ENCODE measurements around the gene KIAA1614.

Gene KIAA1614

GRCh38 chr1:180909005-180909414, 3.7 kb upstream of the KIAA1614 start:
- DNase-seq = no peak

GRCh38 chr1:180909462-180909976, 3.2 kb upstream of the KIAA1614 start:
- no peak for DNase-seq

DNA sequence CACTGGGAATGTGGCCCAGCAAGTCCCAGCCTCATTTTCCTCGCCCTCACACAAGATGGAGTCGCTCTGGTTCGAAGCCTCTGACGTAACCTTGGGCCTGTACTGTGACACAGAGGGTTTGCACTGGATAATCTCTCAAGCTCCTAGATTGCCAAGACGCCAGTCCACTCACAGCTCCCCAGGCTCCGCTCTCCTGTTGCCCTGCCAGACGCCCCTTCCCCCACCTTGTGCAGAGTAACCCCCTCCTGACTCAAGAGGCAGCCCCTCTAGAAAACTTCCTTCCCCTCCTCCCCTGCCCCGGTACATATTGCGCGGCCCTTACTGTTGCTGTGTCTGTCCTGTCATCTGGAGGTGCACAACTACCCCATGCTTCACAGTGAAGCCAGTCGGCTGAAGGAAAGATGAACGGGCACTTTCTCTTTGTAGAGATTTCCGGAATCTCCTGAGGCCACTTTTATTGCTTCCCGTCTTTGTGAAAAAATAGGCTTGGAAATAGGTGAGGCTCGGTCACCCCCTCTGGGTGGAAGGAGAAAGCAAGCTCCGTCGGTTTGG, 981 bp upstream of the KIAA1614 start:
- no peak for DNase-seq

DNA sequence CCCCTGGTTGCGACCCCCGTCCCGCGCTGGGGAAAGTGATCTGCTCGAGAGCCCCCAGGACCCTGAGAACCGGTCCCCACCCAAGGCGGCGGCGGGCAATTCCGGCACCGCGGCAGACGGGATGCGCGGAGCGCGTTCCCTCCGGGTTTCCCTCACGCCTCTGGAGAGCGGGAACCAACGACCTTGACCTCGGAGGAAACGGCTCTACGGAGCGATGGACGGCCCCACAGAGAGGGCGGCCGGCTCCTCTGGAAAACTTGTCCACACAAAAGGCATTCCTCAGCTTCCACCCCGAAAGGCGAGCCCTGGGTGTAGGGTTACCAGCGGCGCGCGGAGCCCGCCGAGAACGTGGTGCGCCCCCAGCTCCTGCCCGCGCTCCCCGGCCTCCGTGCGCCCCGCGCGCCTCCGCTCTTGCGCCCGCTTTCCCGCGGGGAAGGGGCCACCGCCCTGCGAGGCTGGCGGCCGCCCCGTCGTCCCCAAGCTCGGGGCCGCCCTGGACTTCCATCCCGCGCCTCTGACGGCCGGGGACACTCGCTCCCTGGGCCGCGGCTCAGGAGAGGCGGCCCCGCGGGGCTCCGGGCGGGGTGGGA, 391 bp upstream of the KIAA1614 start:
- peak; percentile 23 for DNase-seq

GRCh38 chr1:180915426-180915965, 2.8 kb downstream of the KIAA1614 start:
- no peak for DNase-seq

DNA sequence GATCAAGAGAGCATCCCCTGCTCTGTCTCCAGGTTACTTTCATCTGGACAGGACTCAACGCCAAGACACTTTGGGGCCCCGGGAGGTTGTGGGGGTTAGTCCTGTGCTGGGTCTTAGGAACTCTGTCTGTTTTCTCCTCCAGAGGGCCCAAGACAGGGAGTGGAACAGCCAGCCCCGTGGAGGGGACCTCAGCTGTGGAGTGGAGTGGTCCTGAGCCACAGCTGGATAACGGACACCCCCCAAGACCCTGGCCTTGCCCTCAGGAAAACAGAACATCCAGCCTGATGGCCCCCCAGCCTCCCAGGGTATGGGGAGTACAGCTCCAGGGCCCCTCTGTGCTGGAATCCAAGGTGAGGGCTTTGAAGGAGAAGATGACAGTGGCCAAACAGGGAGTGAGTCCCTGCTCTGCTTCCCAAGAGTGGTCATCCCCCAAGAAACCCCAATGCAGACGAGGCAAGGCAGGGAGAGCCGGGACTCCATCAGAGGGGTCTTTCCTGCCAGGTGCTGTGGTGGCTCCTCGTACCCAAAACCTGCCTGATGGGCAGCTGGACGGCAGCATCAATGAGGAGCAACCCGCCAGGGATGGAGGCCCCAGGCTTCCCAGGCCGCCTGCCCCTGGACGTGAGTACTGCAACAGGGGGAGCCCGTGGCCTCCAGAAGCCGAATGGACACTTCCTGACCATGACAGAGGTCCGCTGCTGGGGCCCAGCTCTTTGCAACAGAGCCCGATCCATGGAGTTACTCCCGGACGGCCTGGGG, 3.5 kb downstream of the KIAA1614 start:
- no peak for DNase-seq

DNA sequence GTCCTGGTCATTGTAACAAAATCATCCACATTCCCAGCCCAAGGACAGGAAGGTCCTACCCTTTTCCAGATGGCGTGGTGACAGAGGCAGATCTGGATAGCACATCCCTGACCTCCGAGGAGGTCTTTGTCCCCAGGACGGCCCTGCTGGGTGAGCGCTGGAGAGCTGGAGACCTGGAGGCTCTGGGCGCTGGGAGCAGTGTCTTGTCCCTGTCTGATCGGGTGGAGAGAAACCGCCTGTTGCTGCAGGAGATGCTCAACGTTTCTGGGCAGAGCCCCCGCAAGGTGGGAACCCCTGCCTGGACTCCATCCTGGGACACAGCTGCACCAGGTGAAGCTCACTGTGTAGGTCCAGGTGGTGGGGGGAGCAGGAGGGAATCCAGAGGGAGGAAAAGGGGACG, 4.1 kb downstream of the KIAA1614 start:
- no peak for DNase-seq

- DNase-seq = no peak
These were observed 4.8 kb downstream of the KIAA1614 start for GRCh38 chr1:180917306-180918065.

- DNase-seq = no peak
These were observed 5.8 kb downstream of the KIAA1614 start for GRCh38 chr1:180918519-180918918.

- no peak for DNase-seq
These were observed 6.5 kb downstream of the KIAA1614 start for GRCh38 chr1:180919183-180919700.

- no peak for DNase-seq
These were observed 7.5 kb downstream of the KIAA1614 start for GRCh38 chr1:180920193-180920592.

DNA sequence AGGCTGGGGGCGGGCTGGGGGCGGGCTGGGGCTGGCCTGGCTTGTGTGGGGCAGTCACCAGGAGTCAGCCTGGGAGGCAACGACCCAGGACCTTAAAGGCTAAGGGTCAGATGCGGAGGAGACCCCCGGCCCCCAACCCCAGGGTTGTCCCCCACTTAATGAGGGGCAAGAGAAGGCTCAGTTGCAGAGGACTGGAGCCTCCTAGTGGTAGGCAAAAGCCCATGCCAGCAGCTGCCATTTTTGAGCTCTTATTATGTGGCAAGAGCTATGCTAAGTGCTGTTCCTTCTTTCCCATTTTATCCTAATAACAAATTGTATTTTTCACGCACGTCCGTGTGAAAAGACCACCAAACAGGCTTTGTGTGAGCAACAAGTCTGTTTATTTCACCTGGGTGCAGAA, 8.0 kb downstream of the KIAA1614 start:
- no peak for DNase-seq

DNA sequence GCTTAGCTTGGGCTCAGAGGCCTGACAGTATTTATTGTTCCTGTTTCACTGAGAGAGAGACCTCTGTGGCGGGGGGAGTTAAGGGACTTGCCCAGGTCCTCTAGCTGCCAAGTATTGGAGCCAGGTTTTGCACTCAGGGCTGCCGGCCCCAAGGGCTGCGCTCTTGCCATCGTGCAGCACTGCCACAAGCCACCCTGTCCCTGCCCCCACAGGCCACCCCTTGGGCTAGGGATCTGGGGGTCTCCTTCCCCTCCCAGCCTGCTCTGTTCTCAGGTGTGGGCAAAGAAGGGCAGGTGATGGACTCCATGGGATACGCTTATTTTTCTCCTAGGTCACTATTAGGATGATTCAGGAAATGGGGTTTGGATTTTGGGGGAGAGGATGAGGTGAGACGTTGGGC, 8.7 kb downstream of the KIAA1614 start:
- no peak for DNase-seq

- no peak for DNase-seq
These were observed 9.4 kb downstream of the KIAA1614 start for GRCh38 chr1:180921891-180922630.

DNA sequence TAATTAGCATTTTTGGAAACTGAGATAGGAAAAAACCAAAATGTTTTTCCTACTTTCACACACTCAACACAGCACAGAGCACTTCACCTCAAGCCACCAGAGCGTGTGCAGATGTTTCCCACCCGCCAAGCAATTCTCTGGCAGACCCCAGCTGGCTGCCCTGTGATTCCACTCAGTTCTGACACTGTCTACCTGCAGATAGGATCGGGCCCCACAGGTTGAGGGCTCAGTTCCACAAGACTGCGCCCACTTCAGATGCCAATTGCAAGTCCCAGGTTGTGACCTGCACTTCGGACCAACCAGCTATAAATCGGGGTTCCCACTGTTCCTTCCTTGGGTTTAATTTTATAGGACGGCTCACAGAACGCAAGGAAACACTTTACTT, 9.9 kb downstream of the KIAA1614 start:
- DNase-seq = no peak

GRCh38 chr1:180923021-180923841, 10.5 kb downstream of the KIAA1614 start:
- no peak for DNase-seq

DNA sequence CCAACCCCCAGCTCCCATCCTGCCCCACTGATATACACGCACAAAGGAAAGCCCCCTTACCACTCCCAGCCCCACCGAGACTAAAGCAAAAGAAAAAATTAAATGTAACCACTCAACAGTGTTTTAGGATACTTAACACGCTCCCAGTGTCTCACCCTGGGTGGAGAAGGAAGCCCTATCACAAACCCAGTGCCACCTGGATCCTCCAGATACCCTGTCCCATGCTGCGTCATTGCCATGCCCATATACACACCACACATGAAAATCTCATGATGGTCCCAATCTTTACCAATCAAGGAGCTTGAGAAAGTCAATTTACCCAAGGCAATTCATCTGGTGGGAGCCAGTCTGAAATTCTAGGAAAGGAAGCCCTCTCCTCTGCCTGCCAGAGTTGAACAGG, 11.2 kb downstream of the KIAA1614 start:
- DNase-seq = no peak

GRCh38 chr1:180924939-180925338, 12.2 kb downstream of the KIAA1614 start:
- DNase-seq = no peak

DNA sequence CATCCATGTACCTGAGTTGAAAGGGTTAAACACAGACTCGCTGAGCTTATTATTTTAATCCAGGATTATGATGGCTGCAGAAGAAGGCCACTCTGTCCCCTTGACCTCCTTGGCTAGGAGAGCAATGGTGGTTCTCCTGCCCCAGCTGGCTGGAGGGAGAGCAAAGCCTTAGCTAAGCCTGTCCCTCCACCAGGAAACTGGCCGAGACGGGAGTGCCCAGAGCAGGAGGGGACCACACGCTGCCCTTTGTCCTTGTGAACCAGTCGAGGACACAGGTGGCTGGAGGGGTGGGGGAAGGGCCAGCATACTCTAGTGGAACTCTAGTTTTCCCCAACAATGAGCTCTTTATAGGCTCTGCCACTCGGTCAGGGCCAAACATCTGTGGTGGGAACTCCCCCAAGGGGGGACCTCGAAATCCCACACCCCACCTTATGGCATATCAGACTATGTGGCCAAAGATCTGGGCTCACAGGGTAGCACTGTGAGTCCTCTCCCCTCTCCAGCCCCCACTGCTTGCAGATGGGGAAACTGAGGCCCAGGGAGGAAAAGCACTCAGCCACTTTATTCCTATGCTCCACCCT, 12.9 kb downstream of the KIAA1614 start:
- no peak for DNase-seq

GRCh38 chr1:180926164-180926981, 13.7 kb downstream of the KIAA1614 start:
- peak; percentile 88 for DNase-seq
